ENCODE results near the gene LYL1. TPM values are rescaled to one million over a fixed set of nuclear protein-coding genes. Genes with fewer than 3 reads are reported as not detected.
"Not testable (repeated sequence)": the region's sequence is repeated elsewhere in the genome, so short reads cannot be mapped to it uniquely, and the experiment has no call there.

The LYL1 gene
- total RNA-seq, 3 donors from 2014 or later (not counting 1 experiment from before 2014, with no cell fraction given) = 2.0 to 7.7 (median 6.7) TPM

- Mint-ChIP-seq H3K27me3 (ENCODE audit: low read depth in 2 of 2) (peaks cover 0 to 3% of the 10 kb centered on the region in 2 donors), H3K9me3 (no peaks in the 10 kb centered on the region), H3K36me3 (peaks cover 20% of the 10 kb centered on the region), H3K4me3 (peak within 1 kb of the TSS; percentile 99), H3K27ac (peak within 1 kb of the TSS; percentile 99), H3K4me1 (peaks cover 52 to 73% of the 10 kb centered on the region in 2 donors)
- peak; percentile 88 to 97 for DNase-seq
- Histone ChIP-seq H3K27ac (ENCODE audit: low read length) (peak within 1 kb of the TSS; percentile 90), H3K27me3 (ENCODE audit: control insufficient read depth, insufficient read depth, low read length) (no peaks in the 10 kb centered on the region), H3K4me1 (ENCODE audit: control insufficient read depth, insufficient read depth, low read length) (peaks cover 36% of the 10 kb centered on the region), H3K9me3 (ENCODE audit: control insufficient read depth, insufficient read depth, low read length) (no peaks in the 10 kb centered on the region), H3K4me3 (ENCODE audit: low read length) (peak within 1 kb of the TSS; percentile 100), H3K36me3 (ENCODE audit: control insufficient read depth, insufficient read depth, low read length) (peaks cover 9% of the 10 kb centered on the region)
- peak; percentile 41 for TF ChIP-seq CTCF (IDR thresholded peaks at IDR 0.05)
- peak; percentile 50 to 74 (median 53) for ATAC-seq
- intact Hi-C loops (cut with micrococcal nuclease) = loop anchor here (2.0 to 10.0 kb wide), 5 partner anchors 16 to 1224 kb away; partner anchors contain the start of genes JUNB, LYL1 and ZNF564
- under 1% methylated on average over 44 of the region's 51 CpGs for WGBS (ENCODE audit: insufficient coverage)
Measured at GRCh38 chr19:13150187-13150930, 47.7 kb upstream of the LYL1 start, which contains the start of the genes IER2 and STX10. Gene IER2, plus strand, starts transcription at chr19:13150411. Its CDS starts 2,776 bp downstream, at chr19:13153187. Gene STX10, minus strand, starts transcription at chr19:13150375. Its CDS starts 202 bp downstream, at chr19:13150173.

- TF ChIP-seq CTCF (IDR thresholded peaks at IDR 0.05) = no peak
- DNase-seq = peak in 1 of 2 donors; percentile 39
- H3K27ac Mint-ChIP-seq = peak overlapping the region; percentile 99
Measured at GRCh38 chr19:13149628-13150186, 47.0 kb upstream of the LYL1 start.

GRCh38 chr19:13149173-13149627 is 46.5 kb upstream of the LYL1 start:
- H3K36me3 Mint-ChIP-seq = peaks cover 14% of the 10 kb centered on the region
- not testable (repeated sequence) for H3K27me3 Mint-ChIP-seq (ENCODE audit: low read depth in 2 of 2)

More at GRCh38 chr19:13149628-13150186, 47.0 kb upstream of the LYL1 start:
- Histone ChIP-seq H3K4me1 (ENCODE audit: control insufficient read depth, insufficient read depth, low read length) (peaks cover 32% of the 10 kb centered on the region), H3K27ac (ENCODE audit: low read length) (peak overlapping the region; percentile 63), H3K27me3 (ENCODE audit: control insufficient read depth, insufficient read depth, low read length) (no peaks in the 10 kb centered on the region), H3K36me3 (ENCODE audit: control insufficient read depth, insufficient read depth, low read length) (peaks cover 13% of the 10 kb centered on the region), H3K9me3 (ENCODE audit: control insufficient read depth, insufficient read depth, low read length) (no peaks in the 10 kb centered on the region), H3K4me3 (ENCODE audit: low read length) (peak overlapping the region; percentile 100)
- H3K9me3 Mint-ChIP-seq = no peaks in the 10 kb centered on the region
- peaks cover 0 to 3% of the 10 kb centered on the region in 2 donors for H3K27me3 Mint-ChIP-seq (ENCODE audit: low read depth in 2 of 2)
- peak; percentile 0 to 4 (median 1) for ATAC-seq
- intact Hi-C loops (cut with micrococcal nuclease) = loop anchor here (2.0 to 10.0 kb wide), 5 partner anchors 17 to 1225 kb away; partner anchors contain the start of genes JUNB, LYL1 and ZNF564
- H3K36me3 Mint-ChIP-seq = peaks cover 19% of the 10 kb centered on the region
- H3K4me3 Mint-ChIP-seq = peak overlapping the region; percentile 99
- H3K4me1 Mint-ChIP-seq = peaks cover 45 to 66% of the 10 kb centered on the region in 2 donors
- under 1% methylated on average over 46 of the region's 46 CpGs for WGBS (ENCODE audit: insufficient coverage)

More at GRCh38 chr19:13149173-13149627, 46.5 kb upstream of the LYL1 start:
- H3K4me3 ChIP-seq (ENCODE audit: low read length) = peak overlapping the region; percentile 100
- peak in 1 of 2 donors; percentile 32 for DNase-seq
- H3K9me3 Mint-ChIP-seq; intact Hi-C loops (cut with micrococcal nuclease); H3K27ac ChIP-seq (ENCODE audit: low read length); H3K9me3 ChIP-seq (ENCODE audit: control insufficient read depth, insufficient read depth, low read length); ATAC-seq; H3K27me3 ChIP-seq (ENCODE audit: control insufficient read depth, insufficient read depth, low read length): not testable (repeated sequence)
- Mint-ChIP-seq H3K4me1 (peaks cover 40 to 61% of the 10 kb centered on the region in 2 donors), H3K27ac (peak overlapping the region in 1 of 2 donors; percentile 99), H3K4me3 (peak overlapping the region; percentile 99)
- H3K36me3 ChIP-seq (ENCODE audit: control insufficient read depth, insufficient read depth, low read length) = peaks cover 16% of the 10 kb centered on the region
- 58% methylated on average over 15 of the region's 17 CpGs for WGBS (ENCODE audit: insufficient coverage)
- peaks cover 32% of the 10 kb centered on the region for H3K4me1 ChIP-seq (ENCODE audit: control insufficient read depth, insufficient read depth, low read length)
